ENCODE measurements around the gene HOXC13. TPM values are rescaled to one million over a fixed set of nuclear protein-coding genes. Genes with fewer than 3 reads are reported as not detected.
A peak's percentile ranks its signal among the peaks of the same experiment; 100 is the strongest.

HOXC13 gene
- total RNA-seq, 4 donors from 2014 or later, result not detected

GRCh38 chr12:53972722-53973235 is 34.1 kb downstream of the HOXC13 start, which contains the start of gene HOXC11:
Gene HOXC11, plus strand, starts transcription at chr12:53973126. Its CDS starts 116 bp downstream, at chr12:53973242.
- Histone ChIP-seq H3K4me1 (peaks cover 24 to 33% (median 28%) of the 10 kb centered on the region in 4 donors), H3K36me3 (no peaks in the 10 kb centered on the region), H3K27ac (replicated peaks in 1 of 4) (no peak within 1 kb of the TSS), H3K4me3 (peak within 1 kb of the TSS; percentile 12 to 46 (median 31)), H3K9me3 (no peaks in the 10 kb centered on the region), H3K27me3 (peaks cover 16 to 100% (median 93%) of the 10 kb centered on the region in 4 donors)
- 8% methylated on average over 12 of the region's 21 CpGs for WGBS
- DNase-seq (ENCODE audit: extremely low spot score), result no peak
- intact Hi-C loops (cut with DNase I), result no loop called here
- TF ChIP-seq POLR2AphosphoS5 (IDR thresholded peaks at IDR 0.05) (no peak), EP300 (IDR thresholded peaks at IDR 0.05) (no peak), POLR2A (IDR thresholded peaks at IDR 0.05; ENCODE audit: low read depth) (no peak)
- TF ChIP-seq, protein P1, sequence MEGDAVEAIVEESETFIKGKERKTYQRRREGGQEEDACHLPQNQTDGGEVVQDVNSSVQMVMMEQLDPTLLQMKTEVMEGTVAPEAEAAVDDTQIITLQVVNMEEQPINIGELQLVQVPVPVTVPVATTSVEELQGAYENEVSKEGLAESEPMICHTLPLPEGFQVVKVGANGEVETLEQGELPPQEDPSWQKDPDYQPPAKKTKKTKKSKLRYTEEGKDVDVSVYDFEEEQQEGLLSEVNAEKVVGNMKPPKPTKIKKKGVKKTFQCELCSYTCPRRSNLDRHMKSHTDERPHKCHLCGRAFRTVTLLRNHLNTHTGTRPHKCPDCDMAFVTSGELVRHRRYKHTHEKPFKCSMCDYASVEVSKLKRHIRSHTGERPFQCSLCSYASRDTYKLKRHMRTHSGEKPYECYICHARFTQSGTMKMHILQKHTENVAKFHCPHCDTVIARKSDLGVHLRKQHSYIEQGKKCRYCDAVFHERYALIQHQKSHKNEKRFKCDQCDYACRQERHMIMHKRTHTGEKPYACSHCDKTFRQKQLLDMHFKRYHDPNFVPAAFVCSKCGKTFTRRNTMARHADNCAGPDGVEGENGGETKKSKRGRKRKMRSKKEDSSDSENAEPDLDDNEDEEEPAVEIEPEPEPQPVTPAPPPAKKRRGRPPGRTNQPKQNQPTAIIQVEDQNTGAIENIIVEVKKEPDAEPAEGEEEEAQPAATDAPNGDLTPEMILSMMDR (IDR thresholded peaks at IDR 0.05), result no peak

GRCh38 chr12:53973236-53974042 is 34.8 kb downstream of the HOXC13 start:
- peaks cover 16 to 100% (median 95%) of the 10 kb centered on the region in 4 donors for H3K27me3 ChIP-seq
- H3K36me3 ChIP-seq, result no peaks in the 10 kb centered on the region
- H3K9me3 ChIP-seq, result no peaks in the 10 kb centered on the region
- peaks cover 24 to 30% (median 28%) of the 10 kb centered on the region in 4 donors for H3K4me1 ChIP-seq
- no peak for TF ChIP-seq POLR2AphosphoS5 (IDR thresholded peaks at IDR 0.05)
- TF ChIP-seq, protein P1 (IDR thresholded peaks at IDR 0.05), result no peak
- H3K27ac ChIP-seq (replicated peaks in 1 of 4), result no peak overlapping the region
- peak overlapping the region; percentile 12 to 46 (median 31) for H3K4me3 ChIP-seq
- DNase-seq (ENCODE audit: extremely low spot score), result no peak
- intact Hi-C loops (cut with DNase I), result no loop called here
- 6% methylated on average over 28 of the region's 71 CpGs for WGBS

GRCh38 chr12:53974084-53975063 is 35.7 kb downstream of the HOXC13 start, which contains the start of gene HOTAIR:
Gene HOTAIR, minus strand, starts transcription at chr12:53974954.
- H3K4me3 ChIP-seq, result peak within 1 kb of the TSS; percentile 31 to 46 (median 32)
- intact Hi-C loops (cut with DNase I), result no loop called here
- H3K27ac ChIP-seq (replicated peaks in 1 of 4), result no peak within 1 kb of the TSS
- WGBS, result 3% methylated on average over 26 of the region's 63 CpGs
- H3K4me1 ChIP-seq, result peaks cover 24 to 30% (median 28%) of the 10 kb centered on the region in 4 donors
- peaks cover 16 to 100% (median 97%) of the 10 kb centered on the region in 4 donors for H3K27me3 ChIP-seq
- no peak for DNase-seq (ENCODE audit: extremely low spot score)
- H3K9me3 ChIP-seq, result no peaks in the 10 kb centered on the region
- TF ChIP-seq EP300 (IDR thresholded peaks at IDR 0.05) (no peak), POLR2A (IDR thresholded peaks at IDR 0.05; ENCODE audit: low read depth) (no peak), POLR2AphosphoS5 (IDR thresholded peaks at IDR 0.05) (no peak)
- TF ChIP-seq, protein P1 (IDR thresholded peaks at IDR 0.05), result no peak
- H3K36me3 ChIP-seq, result no peaks in the 10 kb centered on the region

DNA sequence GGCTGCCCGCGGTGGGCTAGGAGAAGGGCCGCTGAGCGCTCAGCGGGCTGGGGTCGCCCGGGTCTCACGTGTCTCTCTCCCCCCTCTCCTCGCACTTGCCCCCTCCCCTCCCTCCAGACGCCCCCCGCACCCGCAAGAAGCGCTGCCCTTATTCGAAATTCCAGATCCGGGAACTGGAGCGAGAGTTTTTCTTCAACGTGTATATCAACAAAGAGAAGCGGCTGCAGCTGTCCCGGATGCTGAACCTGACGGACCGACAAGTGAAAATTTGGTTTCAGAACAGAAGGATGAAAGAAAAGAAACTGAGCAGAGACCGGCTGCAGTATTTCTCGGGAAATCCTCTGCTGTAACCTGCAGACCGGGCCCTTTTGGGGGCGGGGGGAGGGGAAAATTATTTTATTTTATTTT is 36.4 kb downstream of the HOXC13 start:
- H3K4me1 ChIP-seq, result peaks cover 24 to 30% (median 28%) of the 10 kb centered on the region in 4 donors
- no peaks in the 10 kb centered on the region for H3K36me3 ChIP-seq
- 2% methylated on average over 16 of the region's 25 CpGs for WGBS
- H3K27ac ChIP-seq (replicated peaks in 1 of 4), result no peak overlapping the region
- H3K9me3 ChIP-seq, result no peaks in the 10 kb centered on the region
- no peak for DNase-seq (ENCODE audit: extremely low spot score)
- H3K4me3 ChIP-seq, result peak overlapping the region; percentile 31 to 46 (median 32)
- intact Hi-C loops (cut with DNase I), result no loop called here
- H3K27me3 ChIP-seq, result peaks cover 16 to 100% (median 96%) of the 10 kb centered on the region in 4 donors
- no peak for TF ChIP-seq POLR2AphosphoS5 (IDR thresholded peaks at IDR 0.05)
- TF ChIP-seq POLR2A (IDR thresholded peaks at IDR 0.05; ENCODE audit: low read depth), result no peak
- no peak for TF ChIP-seq EP300 (IDR thresholded peaks at IDR 0.05)
- TF ChIP-seq, protein P1 (IDR thresholded peaks at IDR 0.05), result no peak
